Stomach (tissue), 4 donors: ENCODE results near the gene PCNX1.

Source experiments
- CTCF ChIP-seq, 7 experiments: fragments of 450-650 bp in 4 of 7; fragments of 200-600 bp in 3 of 7; sonication (generic) in 3 of 7; IDR thresholded peaks; one replicate each; pipeline ENCODE4 v1.5.1; 2016 to 2019; ENCODE audit warnings: antibody characterized with exemption in 7 of 7, control low read depth in 2 of 7, mild to moderate bottlenecking in 1 of 7
- POLR2A ChIP-seq, 4 donors: fragments of 450-650 bp; IDR thresholded peaks; one replicate each; pipeline ENCODE4 v1.6.1; 2016; ENCODE audit warnings: antibody characterized with exemption in 4 of 4, control low read depth in 2 of 4, mild to moderate bottlenecking in 1 of 4, moderate library complexity in 1 of 4
- POLR2AphosphoS5 ChIP-seq, 3 donors: sonication (generic); formaldehyde crosslinking; IDR thresholded peaks; one replicate each; pipeline ENCODE4 v1.6.1; 2016; ENCODE audit warnings: antibody characterized with exemption in 3 of 3

- TF ChIP-seq CTCF (IDR thresholded peaks at IDR 0.05) (no peak), POLR2A (IDR thresholded peaks at IDR 0.05) (no peak), POLR2AphosphoS5 (IDR thresholded peaks at IDR 0.05) (no peak)
Measured at GRCh38 chr14:71142375-71143038, 235.2 kb downstream of the PCNX1 start.
